CD14-positive monocyte (primary cell): ENCODE measurements around the gene FRMD4A. TPM values are rescaled to one million over a fixed set of nuclear protein-coding genes. Genes with fewer than 3 reads are reported as not detected.

Experiments used
- DNase-seq, 3 donors: peaks; one replicate each; pipeline ENCODE4 v3.0.0-alpha.2; 2011 to 2022
- H2AFZ ChIP-seq: 2 replicates; pipeline ENCODE4 v1.6.0; 2012; ENCODE audit warnings: mild to moderate bottlenecking, low read depth, low read length, inconsistent platforms; ENCODE audit not compliant: insufficient read depth, poor library complexity, severe bottlenecking
- H3K27ac ChIP-seq, 2 donors: 1 replicate in 1 of 2; 2 replicates in 1 of 2; pipeline ENCODE4 v1.5.1; 2012 to 2013; ENCODE audit warnings: low read length in 2 of 2, control low read depth in 1 of 2, inconsistent platforms in 1 of 2, low read depth in 1 of 2, mild to moderate bottlenecking in 1 of 2
- H3K27me3 ChIP-seq, 2 donors: one replicate each; pipeline versions ENCODE4 v1.6.0 to v1.6.1; 2011 to 2013; ENCODE audit warnings: low read length in 2 of 2; ENCODE audit not compliant: control insufficient read depth in 2 of 2, insufficient read depth in 2 of 2
- H3K36me3 ChIP-seq, 2 donors: replicated peaks in 1 of 2; 1 replicate in 1 of 2; 2 replicates in 1 of 2; pipeline versions ENCODE4 v1.5.1 to v1.6.1; 2012 to 2013; ENCODE audit warnings: low read length in 2 of 2, control low read depth in 1 of 2, inconsistent platforms in 1 of 2, mild to moderate bottlenecking in 1 of 2; ENCODE audit not compliant: insufficient read depth in 2 of 2, control insufficient read depth in 1 of 2
- H3K4me1 ChIP-seq, 2 donors: 1 replicate in 1 of 2; 2 replicates in 1 of 2; pipeline versions ENCODE4 v1.5.1 to v1.6.1; 2012 to 2013; ENCODE audit warnings: low read length in 2 of 2, control low read depth in 1 of 2, inconsistent platforms in 1 of 2, mild to moderate bottlenecking in 1 of 2, moderate library complexity in 1 of 2; ENCODE audit not compliant: insufficient read depth in 2 of 2, control insufficient read depth in 1 of 2
- H3K4me2 ChIP-seq: replicated peaks from 2 replicates; pipeline ENCODE3; 2012; ENCODE audit warnings: low read length, moderate library complexity, mild to moderate bottlenecking; ENCODE audit not compliant: poor library complexity, severe bottlenecking; ENCODE audit errors: extremely low read depth
- H3K4me3 ChIP-seq, 3 experiments: fragments of 200-600 bp in 1 of 3; sonication (generic) in 1 of 3; replicated peaks in 1 of 3; 1 replicate in 2 of 3; 2 replicates in 1 of 3; pipeline ENCODE4 v1.5.1; 2011 to 2013; ENCODE audit warnings: low read length in 3 of 3, mild to moderate bottlenecking in 3 of 3, control low read depth in 2 of 3, low read depth in 2 of 3, inconsistent platforms in 1 of 3, moderate library complexity in 1 of 3
- H3K79me2 ChIP-seq: 2 replicates; pipeline ENCODE4 v1.6.0; 2012; ENCODE audit warnings: mild to moderate bottlenecking, control low read depth, inconsistent platforms, low read length, moderate library complexity; ENCODE audit not compliant: insufficient read depth
- H3K9ac ChIP-seq: 2 replicates; pipeline ENCODE4 v1.6.0; 2017; ENCODE audit warnings: low read length, mild to moderate bottlenecking; ENCODE audit not compliant: insufficient read depth, poor library complexity, severe bottlenecking
- H3K9me3 ChIP-seq, 2 donors: replicated peaks in 1 of 2; 1 replicate in 1 of 2; 2 replicates in 1 of 2; pipeline versions ENCODE4 v1.5.1 to v1.6.1; 2012 to 2013; ENCODE audit warnings: low read length in 2 of 2, control low read depth in 1 of 2; ENCODE audit not compliant: control insufficient read depth in 1 of 2, insufficient read depth in 1 of 2
- H4K20me1 ChIP-seq: 2 replicates; pipeline ENCODE4 v1.6.0; 2012; ENCODE audit warnings: mild to moderate bottlenecking, low read length, control low read depth, moderate library complexity; ENCODE audit not compliant: insufficient read depth
- H3K27ac Mint-ChIP-seq, 7 donors: one replicate each; pipeline ENCODE4 v1.8.0; 2020; ENCODE audit warnings: mild to moderate bottlenecking in 7 of 7, mixed read lengths in 7 of 7, moderate library complexity in 6 of 7, inconsistent platforms in 2 of 7
- H3K27me3 Mint-ChIP-seq, 3 donors: one replicate each; pipeline ENCODE4 v1.8.0; 2021 to 2022; ENCODE audit warnings: low read depth in 3 of 3, mild to moderate bottlenecking in 3 of 3, mixed read lengths in 3 of 3, moderate library complexity in 3 of 3, inconsistent platforms in 1 of 3
- H3K36me3 Mint-ChIP-seq, 2 donors: one replicate each; pipeline ENCODE4 v1.8.0; 2020; ENCODE audit warnings: mixed read lengths in 2 of 2, inconsistent platforms in 1 of 2, mild to moderate bottlenecking in 1 of 2
- H3K4me1 Mint-ChIP-seq: one replicate; pipeline ENCODE4 v1.8.0; 2020; ENCODE audit warnings: mild to moderate bottlenecking, mixed read lengths
- H3K4me3 Mint-ChIP-seq, 2 donors: one replicate each; pipeline ENCODE4 v1.8.0; 2020; ENCODE audit warnings: mild to moderate bottlenecking in 2 of 2, mixed read lengths in 2 of 2, moderate library complexity in 1 of 2
- H3K9me3 Mint-ChIP-seq, 7 donors: one replicate each; pipeline ENCODE4 v1.8.0; 2020 to 2022; ENCODE audit warnings: mixed read lengths in 7 of 7, mild to moderate bottlenecking in 6 of 7, moderate library complexity in 6 of 7, inconsistent platforms in 2 of 7
- CTCF ChIP-seq: fragments of 200-600 bp; IDR thresholded peaks from one replicate; pipeline ENCODE4 v1.8.0; 2022; ENCODE audit warnings: antibody characterized with exemption, mild to moderate bottlenecking
- WGBS: methylation state at CpG from one replicate; pipeline ENCODE4 v1.1.5; 2013; ENCODE audit warnings: missing lambda C conversion rate; ENCODE audit not compliant: insufficient coverage; 5-methylcytosine and 5-hydroxymethylcytosine counted together
- intact Hi-C, 2 donors: fragments of 100-400 bp; cut with micrococcal nuclease; formaldehyde crosslinking; loops; one replicate each; pipeline versions ENCODE4 v1.15.0 to v1.15.1; 2023
- polyA plus RNA-seq, 3 donors: library from polyadenylated mRNA; depleted of rRNA in 1 of 3; unstranded in 2 of 3; stranded (reverse) in 1 of 3; fragments of 300-500 nt in 2 of 3; fragments of >200 nt in 1 of 3; fragmentation: Illumina TruSeq in 2 of 3; gene quantifications; 1 replicate in 2 of 3; 2 replicates in 1 of 3; pipeline ENCODE4 v1.2.3, GENCODE V29; 2012 to 2021

Gene FRMD4A
- polyA plus RNA-seq, 3 donors = 0.12 TPM; not detected in 2

GRCh38 chr10:14062528-14063260 lies 268.0 kb downstream of the FRMD4A start:
- no peaks in the 10 kb centered on the region for H4K20me1 ChIP-seq
- Mint-ChIP-seq H3K27ac (no peak overlapping the region), H3K9me3 (peaks cover 0 to 9% (median 2%) of the 10 kb centered on the region in 7 donors), H3K27me3 (peaks cover 3 to 13% (median 3%) of the 10 kb centered on the region in 3 donors), H3K4me3 (no peak overlapping the region), H3K36me3 (no peaks in the 10 kb centered on the region), H3K4me1 (no peaks in the 10 kb centered on the region)
- no peak overlapping the region for H3K4me2 ChIP-seq
- H3K4me1 ChIP-seq = no peaks in the 10 kb centered on the region
- no peaks in the 10 kb centered on the region for H3K79me2 ChIP-seq
- H3K27ac ChIP-seq = no peak overlapping the region
- no peak for DNase-seq
- TF ChIP-seq CTCF = no peak
- H3K4me3 ChIP-seq = no peak overlapping the region
- no peak overlapping the region for H3K9ac ChIP-seq
- no peaks in the 10 kb centered on the region for H3K36me3 ChIP-seq
- H3K9me3 ChIP-seq = no peaks in the 10 kb centered on the region
- no peaks in the 10 kb centered on the region for H3K27me3 ChIP-seq
- intact Hi-C loops = no loop called here
- WGBS = 49% methylated on average over 5 of the region's 11 CpGs
- no peak overlapping the region for H2AFZ ChIP-seq

GRCh38 chr10:14060320-14061070 lies 270.2 kb downstream of the FRMD4A start:
- H3K36me3 Mint-ChIP-seq = no peaks in the 10 kb centered on the region
- no peaks in the 10 kb centered on the region for H3K36me3 ChIP-seq

More at GRCh38 chr10:14060320-14061070, 270.2 kb downstream of the FRMD4A start:
- H3K27me3 ChIP-seq = no peaks in the 10 kb centered on the region
- TF ChIP-seq CTCF = no peak
- H3K79me2 ChIP-seq = no peaks in the 10 kb centered on the region
- H3K4me1 ChIP-seq = no peaks in the 10 kb centered on the region
- Mint-ChIP-seq H3K27ac (no peak overlapping the region), H3K4me1 (no peaks in the 10 kb centered on the region), H3K27me3 (peaks cover 3 to 11% (median 3%) of the 10 kb centered on the region in 3 donors), H3K9me3 (peaks cover 0 to 9% (median 3%) of the 10 kb centered on the region in 7 donors), H3K4me3 (no peak overlapping the region)
- no peaks in the 10 kb centered on the region for H3K9me3 ChIP-seq
- 85% methylated on average over 2 of the region's 2 CpGs for WGBS
- intact Hi-C loops = no loop called here
- H3K27ac ChIP-seq = no peak overlapping the region
- H3K4me2 ChIP-seq = no peak overlapping the region
- H2AFZ ChIP-seq = no peak overlapping the region
- H4K20me1 ChIP-seq = no peaks in the 10 kb centered on the region
- no peak for DNase-seq
- no peak overlapping the region for H3K9ac ChIP-seq
- no peak overlapping the region for H3K4me3 ChIP-seq
